ENCODE results near the gene FRMD8.

Gene FRMD8

GRCh38 chr11:65432100-65432650, 45.7 kb downstream of the FRMD8 start:
- no peak for DNase-seq (ENCODE audit: low spot score)
- no peak for TF ChIP-seq CTCF (IDR thresholded peaks at IDR 0.05; ENCODE audit: extremely low read depth, missing control alignments)

GRCh38 chr11:65432686-65433582, 46.5 kb downstream of the FRMD8 start:
- no peak for DNase-seq (ENCODE audit: low spot score)
- TF ChIP-seq CTCF (IDR thresholded peaks at IDR 0.05; ENCODE audit: extremely low read depth, missing control alignments), result peak; percentile 15

- DNase-seq (ENCODE audit: low spot score), result no peak
- no peak for TF ChIP-seq CTCF (IDR thresholded peaks at IDR 0.05; ENCODE audit: extremely low read depth, missing control alignments)
These were observed 47.2 kb downstream of the FRMD8 start for GRCh38 chr11:65433657-65434056.

- TF ChIP-seq CTCF (IDR thresholded peaks at IDR 0.05; ENCODE audit: extremely low read depth, missing control alignments), result no peak
- DNase-seq (ENCODE audit: low spot score), result no peak
These were observed 47.7 kb downstream of the FRMD8 start for GRCh38 chr11:65434057-65434666.

- DNase-seq (ENCODE audit: low spot score), result no peak
- TF ChIP-seq CTCF (IDR thresholded peaks at IDR 0.05; ENCODE audit: extremely low read depth, missing control alignments), result no peak
These were observed 48.4 kb downstream of the FRMD8 start for GRCh38 chr11:65434667-65435410.

GRCh38 chr11:65435411-65435931, 49.0 kb downstream of the FRMD8 start:
- no peak for DNase-seq (ENCODE audit: low spot score)
- no peak for TF ChIP-seq CTCF (IDR thresholded peaks at IDR 0.05; ENCODE audit: extremely low read depth, missing control alignments)
